ENCODE measurements around the gene ITPR2.
A peak's percentile ranks its signal among the peaks of the same experiment; 100 is the strongest.

ITPR2 gene
- 79.8 to 315 (median 173) reads per million in 9 experiments for total RNA-seq

DNA sequence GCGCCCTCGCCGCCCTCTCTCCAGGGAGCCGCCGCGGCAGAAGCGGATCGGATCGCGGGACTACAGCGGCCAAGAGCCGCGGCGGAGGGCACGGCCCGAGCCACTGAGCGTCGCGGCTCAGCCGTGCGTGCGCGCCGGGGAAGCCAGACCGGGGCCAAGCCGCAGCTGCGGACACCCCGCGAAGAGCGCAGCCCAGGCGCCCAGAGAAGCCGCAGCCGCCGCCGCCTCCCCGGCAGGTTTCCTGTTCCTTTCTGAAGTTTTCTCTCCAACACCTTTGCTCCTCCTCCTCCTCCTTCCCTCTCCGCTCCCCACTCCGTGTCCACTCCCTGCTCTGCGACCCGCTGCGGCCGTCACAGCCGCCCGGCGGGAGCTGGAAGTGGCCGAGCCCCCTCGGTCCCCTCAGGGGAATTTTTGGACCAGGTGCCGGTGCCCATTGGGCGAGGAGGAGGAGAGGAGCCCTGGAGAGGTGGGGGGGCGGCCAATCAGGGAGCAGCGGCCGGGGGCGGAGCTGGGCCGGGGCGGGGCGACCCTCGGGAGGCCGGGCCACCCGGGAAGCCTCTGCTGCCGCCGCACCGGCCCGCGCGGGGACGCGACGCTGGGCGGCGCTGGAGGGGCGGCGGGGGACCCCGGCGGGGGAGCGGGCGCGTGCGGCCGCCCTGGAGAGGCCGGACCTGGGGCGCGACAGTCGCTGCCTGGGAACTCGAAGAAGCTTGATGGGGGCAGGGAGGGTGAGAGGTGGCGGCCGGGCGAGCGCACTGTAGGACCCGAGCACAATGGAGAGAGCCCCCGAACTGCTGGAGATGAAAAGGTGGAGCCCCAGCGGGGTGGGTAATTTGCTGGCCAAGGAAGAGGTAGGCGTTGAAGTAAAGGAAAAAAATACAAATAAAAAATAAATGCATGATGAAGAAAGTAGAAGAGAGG, at the start of gene ITPR2:
TSS of gene ITPR2 (minus strand) at position 373 of the 921 bp plus-strand sequence. CDS start 413 bp downstream, outside the sequence.
- Mint-ChIP-seq H3K36me3 (ENCODE audit: insufficient read depth) (peaks cover 16% of the 10 kb centered on the region), H3K9me3 (no peaks in the 10 kb centered on the region), H3K27me3 (no peaks in the 10 kb centered on the region), H3K27ac (peak within 1 kb of the TSS; percentile 98 to 99), H3K4me3 (peak within 1 kb of the TSS; percentile 96 to 98), H3K4me1 (ENCODE audit: low read depth in 2 of 2) (peaks cover 28 to 42% of the 10 kb centered on the region in 2 donors)
- DNase-seq (peak; percentile 85 to 87 (median 86)), ATAC-seq (replicated peaks) (peak; percentile 85)

DNA sequence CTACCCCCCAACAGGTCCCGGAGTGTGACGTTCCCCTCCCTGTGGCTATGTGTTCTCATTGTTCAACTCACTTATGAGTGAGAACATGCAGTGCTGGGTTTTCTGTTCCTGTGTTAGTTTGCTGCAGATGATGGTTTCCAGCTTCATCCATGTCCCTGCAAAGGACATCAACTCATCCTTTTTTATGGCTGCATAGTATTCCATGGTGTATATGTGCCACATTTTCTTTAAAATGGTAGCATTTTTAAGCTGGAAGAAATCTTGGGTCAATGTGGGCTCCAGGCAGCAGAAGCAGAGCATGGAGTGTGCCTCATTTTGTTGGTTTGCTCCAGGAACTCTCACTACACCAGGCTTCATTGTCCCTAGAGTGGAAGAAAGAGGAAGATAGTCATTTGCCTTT, 47.6 kb upstream of the ITPR2 start:
- H3K4me1 Mint-ChIP-seq (ENCODE audit: low read depth in 2 of 2): peaks cover 11 to 14% of the 10 kb centered on the region in 2 donors
- H3K27me3 Mint-ChIP-seq: peaks cover 5 to 17% of the 10 kb centered on the region in 2 donors
- H3K27ac Mint-ChIP-seq: no peak overlapping the region
- DNase-seq (no peak), ATAC-seq (replicated peaks) (no peak)
- no peak overlapping the region for H3K4me3 Mint-ChIP-seq
- H3K9me3 Mint-ChIP-seq: no peaks in the 10 kb centered on the region
- H3K36me3 Mint-ChIP-seq (ENCODE audit: insufficient read depth): no peaks in the 10 kb centered on the region

DNA sequence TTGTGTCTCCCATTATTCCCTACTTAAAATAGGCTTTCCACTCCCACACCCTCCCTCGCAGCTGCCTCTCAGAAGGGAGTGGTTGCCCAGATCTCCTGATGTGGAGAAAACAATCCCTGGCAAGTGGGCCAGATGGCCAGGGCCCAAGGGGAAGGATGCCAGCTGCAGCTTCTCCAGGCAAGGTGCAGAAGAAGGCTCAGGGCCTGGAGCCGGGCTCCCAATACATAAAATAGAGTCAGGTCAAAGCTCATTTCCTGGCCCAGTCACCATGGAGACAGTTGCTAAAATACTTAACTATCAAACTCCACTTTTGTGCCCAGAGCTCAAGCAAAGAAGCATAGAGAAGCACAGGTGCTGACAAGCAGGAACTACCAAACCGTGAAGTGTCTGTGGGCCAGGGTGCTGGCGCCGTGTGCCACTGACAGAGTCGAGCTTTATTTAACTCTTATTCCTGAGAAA, 45.7 kb upstream of the ITPR2 start:
- peaks cover 3% of the 10 kb centered on the region for H3K36me3 Mint-ChIP-seq (ENCODE audit: insufficient read depth)
- no peaks in the 10 kb centered on the region for H3K9me3 Mint-ChIP-seq
- DNase-seq: no peak
- H3K27me3 Mint-ChIP-seq: peaks cover 4 to 17% of the 10 kb centered on the region in 2 donors
- H3K4me3 Mint-ChIP-seq: no peak overlapping the region
- H3K27ac Mint-ChIP-seq: no peak overlapping the region
- H3K4me1 Mint-ChIP-seq (ENCODE audit: low read depth in 2 of 2): peaks cover 0 to 2% of the 10 kb centered on the region in 2 donors
- ATAC-seq (replicated peaks): peak; percentile 17

DNA sequence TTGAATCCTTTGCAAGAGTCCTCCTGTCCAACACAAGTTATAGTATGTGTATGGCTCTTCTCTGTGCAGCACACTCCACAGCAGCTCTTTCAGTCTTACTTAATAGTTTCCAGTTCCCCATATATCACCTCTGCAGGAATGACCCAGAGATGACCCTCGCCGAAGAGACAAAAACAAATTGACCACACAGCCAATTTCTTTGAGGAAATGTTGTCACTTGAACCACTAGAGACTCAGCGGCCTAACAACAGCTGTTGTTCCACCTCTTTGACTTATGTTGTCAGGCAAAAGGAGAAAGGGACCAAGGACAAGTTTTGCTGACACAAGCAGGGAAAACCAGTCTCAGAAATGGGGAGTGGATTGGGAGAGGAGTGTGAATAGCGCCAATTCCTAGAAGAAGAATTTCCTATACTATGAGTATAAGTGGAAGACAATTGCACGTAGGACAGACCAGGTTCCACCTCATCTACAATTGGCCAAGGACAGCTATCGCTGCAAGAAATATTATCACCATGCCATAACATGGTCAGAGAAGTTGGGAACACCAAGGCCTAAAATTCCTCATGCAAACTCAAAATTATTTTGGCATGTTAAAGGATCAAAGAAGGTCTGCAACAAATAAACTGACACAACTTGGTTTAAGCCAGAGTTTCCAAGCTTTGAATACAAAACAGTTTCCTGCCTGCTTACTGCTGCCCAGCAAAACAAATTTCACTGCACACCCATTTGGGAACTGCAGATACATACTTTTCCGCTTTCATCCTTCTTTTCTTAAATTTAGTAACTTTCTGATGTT, 41.7 kb upstream of the ITPR2 start:
- H3K9me3 Mint-ChIP-seq: no peaks in the 10 kb centered on the region
- H3K36me3 Mint-ChIP-seq (ENCODE audit: insufficient read depth): peaks cover 6% of the 10 kb centered on the region
- no peak for ATAC-seq (replicated peaks)
- H3K4me1 Mint-ChIP-seq (ENCODE audit: low read depth in 2 of 2): peaks cover 0 to 2% of the 10 kb centered on the region in 2 donors
- DNase-seq: no peak
- peaks cover 10 to 13% of the 10 kb centered on the region in 2 donors for H3K27me3 Mint-ChIP-seq
- H3K27ac Mint-ChIP-seq: no peak overlapping the region
- no peak overlapping the region for H3K4me3 Mint-ChIP-seq

DNA sequence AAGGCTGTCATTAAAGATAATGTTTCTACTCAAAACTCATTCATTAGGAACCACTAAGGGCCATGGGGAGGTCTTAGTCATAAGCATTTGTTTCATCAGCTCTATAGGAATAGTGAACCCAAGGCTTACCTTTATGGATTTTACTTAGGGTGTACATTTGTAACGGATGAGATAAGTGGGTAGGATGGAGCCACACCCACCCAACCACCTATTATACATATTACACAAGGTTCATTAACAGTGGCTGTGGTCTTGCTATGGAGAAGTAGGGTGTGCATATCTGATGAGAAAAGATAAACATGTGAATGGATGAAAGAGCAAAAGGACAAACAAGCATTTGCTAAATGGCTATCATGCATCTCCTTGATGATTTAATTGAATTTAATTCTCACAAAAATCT, 39.6 kb upstream of the ITPR2 start:
- Mint-ChIP-seq H3K36me3 (ENCODE audit: insufficient read depth) (peaks cover 6% of the 10 kb centered on the region), H3K4me3 (no peak overlapping the region), H3K4me1 (ENCODE audit: low read depth in 2 of 2) (peaks cover under 1 to 5% of the 10 kb centered on the region in 2 donors), H3K27me3 (peaks cover 10 to 13% of the 10 kb centered on the region in 2 donors), H3K9me3 (no peaks in the 10 kb centered on the region), H3K27ac (no peak overlapping the region)
- ATAC-seq (replicated peaks) (no peak), DNase-seq (no peak)

DNA sequence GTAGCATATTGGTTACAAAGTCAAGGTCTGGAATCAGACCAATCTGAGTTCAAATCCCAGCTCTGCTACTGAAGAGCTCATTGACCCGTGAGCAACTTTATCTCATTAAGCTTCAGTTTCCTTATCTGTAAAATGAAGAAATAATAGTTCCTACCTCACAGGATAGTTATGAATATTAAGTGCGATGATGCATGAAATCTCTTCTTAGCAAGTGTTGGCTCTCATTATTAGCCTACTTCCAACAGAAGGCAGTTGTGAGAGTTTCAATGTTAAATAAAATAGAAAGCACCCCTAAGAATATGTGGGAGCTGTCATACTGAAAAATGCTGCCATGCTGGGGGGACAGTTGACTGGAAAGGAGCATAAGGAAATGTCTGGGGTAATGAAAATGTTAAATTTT, 39.0 kb upstream of the ITPR2 start:
- peaks cover 5 to 11% of the 10 kb centered on the region in 2 donors for H3K4me1 Mint-ChIP-seq (ENCODE audit: low read depth in 2 of 2)
- DNase-seq (no peak), ATAC-seq (replicated peaks) (no peak)
- H3K36me3 Mint-ChIP-seq (ENCODE audit: insufficient read depth): peaks cover 6% of the 10 kb centered on the region
- H3K27me3 Mint-ChIP-seq: peaks cover 10 to 13% of the 10 kb centered on the region in 2 donors
- no peak overlapping the region for H3K4me3 Mint-ChIP-seq
- H3K9me3 Mint-ChIP-seq: no peaks in the 10 kb centered on the region
- H3K27ac Mint-ChIP-seq: no peak overlapping the region

DNA sequence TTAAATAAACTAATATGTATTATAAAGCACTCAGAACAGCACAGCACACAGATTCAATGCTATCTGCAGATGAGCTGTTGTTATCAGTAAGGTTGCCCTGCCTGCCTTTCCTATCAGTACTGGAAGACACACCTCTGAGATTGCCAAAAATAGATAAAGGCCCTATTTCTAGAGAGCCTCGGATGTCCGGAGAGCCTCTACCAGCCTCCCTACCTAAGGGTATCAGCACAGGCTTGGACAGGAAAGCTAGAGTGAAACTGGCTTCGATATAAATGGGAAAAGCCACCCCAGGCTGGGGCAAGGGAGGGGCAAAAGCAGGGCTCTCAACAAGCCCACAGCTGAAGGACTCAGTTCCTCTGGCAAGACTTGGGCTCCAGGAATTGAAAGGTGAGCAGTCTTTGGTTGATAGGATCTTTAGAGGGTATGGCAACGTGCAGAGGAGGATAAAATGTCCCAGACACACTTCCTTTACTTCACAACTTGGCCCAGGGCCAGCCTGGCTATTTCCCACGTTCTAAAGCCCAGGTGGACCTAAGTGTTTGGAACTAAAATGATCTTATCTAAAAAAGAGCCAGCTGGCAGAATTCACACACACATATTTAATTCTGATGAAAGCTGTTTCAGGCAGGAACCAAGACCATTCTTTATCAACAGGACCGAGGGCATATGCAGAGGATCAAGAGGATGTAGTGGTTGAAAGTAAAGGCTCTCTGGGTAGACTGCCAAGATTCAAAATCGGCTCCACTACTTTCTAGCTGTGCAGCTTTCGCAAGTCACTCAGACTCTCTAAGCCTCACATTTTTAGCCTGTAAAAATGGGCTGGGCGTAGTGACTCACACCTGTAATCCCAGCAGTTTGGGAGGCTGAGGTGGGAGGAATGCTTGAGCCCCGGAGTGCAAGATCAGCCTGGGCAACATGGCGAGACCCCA, 37.8 kb upstream of the ITPR2 start:
- Mint-ChIP-seq H3K27ac (peak overlapping the region in 1 of 2 donors; percentile 10), H3K36me3 (ENCODE audit: insufficient read depth) (peaks cover 6% of the 10 kb centered on the region), H3K27me3 (peaks cover 10 to 13% of the 10 kb centered on the region in 2 donors), H3K4me1 (ENCODE audit: low read depth in 2 of 2) (peaks cover 6 to 13% of the 10 kb centered on the region in 2 donors), H3K9me3 (no peaks in the 10 kb centered on the region), H3K4me3 (no peak overlapping the region)
- DNase-seq (no peak), ATAC-seq (replicated peaks) (no peak)

DNA sequence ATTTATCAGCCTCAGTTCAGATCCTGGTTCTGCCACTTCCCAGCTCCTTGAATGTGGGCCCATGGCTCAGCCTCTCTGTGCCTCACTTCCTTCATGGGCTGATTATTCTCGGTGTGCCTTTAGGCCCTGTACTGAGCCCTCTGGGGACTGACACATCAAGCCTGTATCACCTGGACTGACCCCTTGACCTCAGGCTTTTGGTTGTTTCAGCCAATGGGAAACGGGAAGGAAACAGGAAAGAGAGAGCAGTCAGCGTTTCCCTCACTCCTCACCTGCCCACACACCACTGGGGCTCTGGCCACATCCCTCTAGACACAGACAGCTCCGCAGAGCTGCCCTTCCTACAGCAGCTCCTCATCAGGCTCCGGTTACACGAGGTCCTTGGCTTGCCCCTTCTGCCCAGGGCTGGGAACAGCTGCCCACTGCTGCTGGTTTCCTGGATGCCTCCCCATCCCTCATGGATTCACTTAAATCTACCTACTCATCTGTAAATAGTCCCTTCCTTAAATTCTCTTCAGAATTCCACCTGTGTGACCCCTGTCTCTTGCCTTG, 37.0 kb upstream of the ITPR2 start:
- no peak for ATAC-seq (replicated peaks)

DNA sequence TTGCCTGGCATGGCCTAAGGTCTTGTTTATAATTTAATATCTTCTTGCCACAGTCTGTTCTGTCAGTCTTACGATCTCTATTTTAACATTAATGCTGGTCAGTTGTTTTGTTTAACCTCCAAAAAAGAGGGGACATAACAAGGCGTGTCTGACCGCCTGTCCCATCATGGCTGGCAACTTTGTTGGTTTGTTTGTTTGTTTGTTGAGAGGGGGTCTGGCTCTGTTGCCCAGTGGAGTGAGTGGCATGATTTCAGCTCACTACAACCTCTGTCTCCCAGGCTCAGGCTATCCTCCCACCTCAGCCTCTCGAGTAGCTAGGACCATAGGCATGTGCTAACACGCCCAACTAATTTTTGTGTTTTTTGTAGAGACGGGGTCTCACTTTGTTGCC, 36.1 kb upstream of the ITPR2 start:
- peaks cover 3% of the 10 kb centered on the region for H3K36me3 Mint-ChIP-seq (ENCODE audit: insufficient read depth)
- H3K4me1 Mint-ChIP-seq (ENCODE audit: low read depth in 2 of 2): peaks cover 6 to 13% of the 10 kb centered on the region in 2 donors
- DNase-seq (no peak), ATAC-seq (replicated peaks) (no peak)
- H3K4me3 Mint-ChIP-seq: no peak overlapping the region
- no peaks in the 10 kb centered on the region for H3K9me3 Mint-ChIP-seq
- H3K27me3 Mint-ChIP-seq: peaks cover 10 to 13% of the 10 kb centered on the region in 2 donors
- H3K27ac Mint-ChIP-seq: no peak overlapping the region

More for the DNA sequence above, 37.0 kb upstream of the ITPR2 start:
- Mint-ChIP-seq H3K36me3 (ENCODE audit: insufficient read depth) (peaks cover 6% of the 10 kb centered on the region), H3K9me3 (no peaks in the 10 kb centered on the region), H3K27ac (peak overlapping the region in 1 of 2 donors; percentile 10), H3K4me3 (no peak overlapping the region), H3K27me3 (peaks cover 10 to 13% of the 10 kb centered on the region in 2 donors), H3K4me1 (ENCODE audit: low read depth in 2 of 2) (peaks cover 6 to 13% of the 10 kb centered on the region in 2 donors)
- no peak for DNase-seq

DNA sequence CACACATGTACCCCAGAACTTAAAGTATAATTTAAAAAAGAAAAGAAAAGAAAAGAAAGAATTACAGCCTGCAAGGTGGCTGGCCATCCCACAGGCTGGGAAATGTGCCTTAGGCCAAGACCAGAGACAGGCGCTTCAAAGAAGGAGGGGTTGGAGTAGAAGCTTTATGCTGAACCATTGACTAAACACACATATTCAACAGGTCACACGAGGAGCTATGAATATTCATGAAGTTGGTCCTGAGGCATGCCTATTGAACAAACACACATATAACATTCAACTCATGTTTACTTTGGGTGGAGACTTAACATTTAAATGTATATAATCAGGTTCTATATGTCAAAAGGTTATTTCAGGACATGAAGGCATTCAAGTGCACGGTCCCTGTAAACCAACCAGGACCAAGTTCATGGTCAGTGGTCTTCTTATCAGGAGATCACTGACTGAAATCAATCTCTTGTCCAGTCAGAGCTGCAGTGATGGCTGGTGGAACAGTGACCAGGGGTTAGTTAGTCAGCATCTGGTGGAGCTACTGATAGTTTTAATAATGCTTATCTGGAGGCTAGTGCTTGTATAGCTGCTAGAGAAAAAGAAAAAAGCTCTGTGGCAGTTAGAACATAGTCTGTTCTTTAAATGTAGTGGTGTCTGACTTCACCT, 35.6 kb upstream of the ITPR2 start:
- ATAC-seq (replicated peaks) (no peak), DNase-seq (no peak)
- Mint-ChIP-seq H3K4me1 (ENCODE audit: low read depth in 2 of 2) (peaks cover 6 to 13% of the 10 kb centered on the region in 2 donors), H3K4me3 (no peak overlapping the region), H3K9me3 (no peaks in the 10 kb centered on the region), H3K27me3 (peaks cover 10 to 13% of the 10 kb centered on the region in 2 donors), H3K27ac (no peak overlapping the region), H3K36me3 (ENCODE audit: insufficient read depth) (peaks cover 3% of the 10 kb centered on the region)

DNA sequence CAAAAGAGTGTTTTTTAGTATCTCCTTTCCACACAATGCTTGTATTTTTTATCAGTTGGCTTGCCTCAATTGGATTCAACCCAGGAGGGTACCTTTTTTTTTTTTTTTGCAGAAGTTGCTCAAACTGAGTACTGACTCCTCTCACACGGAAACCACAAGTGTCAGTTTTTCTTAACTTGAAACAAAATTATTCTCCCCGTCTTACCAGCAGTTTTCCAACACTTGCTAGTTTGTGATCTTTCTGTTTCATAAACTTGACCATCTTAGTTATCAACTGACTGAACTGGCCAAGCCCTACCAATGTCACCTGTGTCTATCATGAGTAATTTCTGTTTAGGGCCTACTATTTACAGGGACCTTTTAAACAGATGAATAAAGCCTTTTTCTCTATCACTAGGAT, 34.1 kb upstream of the ITPR2 start:
- Mint-ChIP-seq H3K27me3 (peaks cover 10 to 16% of the 10 kb centered on the region in 2 donors), H3K4me3 (no peak overlapping the region), H3K36me3 (ENCODE audit: insufficient read depth) (peaks cover 3% of the 10 kb centered on the region), H3K27ac (no peak overlapping the region), H3K9me3 (no peaks in the 10 kb centered on the region), H3K4me1 (ENCODE audit: low read depth in 2 of 2) (peaks cover 6 to 13% of the 10 kb centered on the region in 2 donors)
- DNase-seq: no peak
- ATAC-seq (replicated peaks): peak; percentile 36

DNA sequence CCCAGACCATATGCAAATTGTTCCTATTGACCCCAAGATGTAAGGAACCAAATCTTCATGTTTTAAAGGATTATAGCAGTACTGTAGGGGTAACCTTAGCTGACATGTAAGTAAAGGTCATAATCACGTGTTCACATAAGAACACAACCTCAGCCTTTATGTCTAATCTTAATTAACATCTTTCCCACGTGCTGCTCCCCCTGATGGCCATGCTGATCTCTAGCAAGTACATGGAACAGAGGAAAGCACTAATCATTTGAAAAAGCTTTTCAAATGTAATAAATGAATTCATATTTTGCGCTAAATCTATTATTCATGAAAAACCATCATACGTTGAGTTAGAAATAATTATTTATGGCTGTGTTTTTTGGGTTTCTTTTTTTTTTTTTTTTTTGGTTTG, 30.5 kb upstream of the ITPR2 start:
- DNase-seq (no peak), ATAC-seq (replicated peaks) (no peak)
- Mint-ChIP-seq H3K9me3 (no peaks in the 10 kb centered on the region), H3K36me3 (ENCODE audit: insufficient read depth) (no peaks in the 10 kb centered on the region), H3K27ac (peak overlapping the region in 1 of 2 donors; percentile 15), H3K27me3 (peaks cover 0 to 9% of the 10 kb centered on the region in 2 donors), H3K4me1 (ENCODE audit: low read depth in 2 of 2) (peaks cover 6 to 13% of the 10 kb centered on the region in 2 donors), H3K4me3 (no peak overlapping the region)
